Measurements from ENCODE around the gene ALS2.

DNA sequence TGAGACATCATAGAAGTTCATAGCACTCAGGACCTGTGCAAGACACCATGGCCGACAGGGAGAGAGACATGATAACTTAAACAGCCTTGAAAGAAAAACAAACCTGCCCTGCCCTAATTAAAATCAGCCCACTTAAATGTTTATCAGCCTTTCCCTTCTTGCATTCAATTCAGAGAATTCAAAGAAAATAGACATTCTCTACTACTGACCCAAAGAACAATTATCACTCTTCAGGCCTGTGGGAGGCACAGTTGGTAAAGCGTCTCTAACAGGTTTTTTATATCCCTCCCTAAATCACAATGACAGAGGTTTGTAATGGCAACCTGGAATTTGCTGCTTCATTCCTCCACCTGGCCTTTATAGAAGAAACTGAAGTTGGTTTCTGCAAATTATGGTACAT, 27.3 kb upstream of the ALS2 start:
- TF ChIP-seq POLR2AphosphoS5 (IDR thresholded peaks at IDR 0.05), result no peak
- TF ChIP-seq, protein P1, sequence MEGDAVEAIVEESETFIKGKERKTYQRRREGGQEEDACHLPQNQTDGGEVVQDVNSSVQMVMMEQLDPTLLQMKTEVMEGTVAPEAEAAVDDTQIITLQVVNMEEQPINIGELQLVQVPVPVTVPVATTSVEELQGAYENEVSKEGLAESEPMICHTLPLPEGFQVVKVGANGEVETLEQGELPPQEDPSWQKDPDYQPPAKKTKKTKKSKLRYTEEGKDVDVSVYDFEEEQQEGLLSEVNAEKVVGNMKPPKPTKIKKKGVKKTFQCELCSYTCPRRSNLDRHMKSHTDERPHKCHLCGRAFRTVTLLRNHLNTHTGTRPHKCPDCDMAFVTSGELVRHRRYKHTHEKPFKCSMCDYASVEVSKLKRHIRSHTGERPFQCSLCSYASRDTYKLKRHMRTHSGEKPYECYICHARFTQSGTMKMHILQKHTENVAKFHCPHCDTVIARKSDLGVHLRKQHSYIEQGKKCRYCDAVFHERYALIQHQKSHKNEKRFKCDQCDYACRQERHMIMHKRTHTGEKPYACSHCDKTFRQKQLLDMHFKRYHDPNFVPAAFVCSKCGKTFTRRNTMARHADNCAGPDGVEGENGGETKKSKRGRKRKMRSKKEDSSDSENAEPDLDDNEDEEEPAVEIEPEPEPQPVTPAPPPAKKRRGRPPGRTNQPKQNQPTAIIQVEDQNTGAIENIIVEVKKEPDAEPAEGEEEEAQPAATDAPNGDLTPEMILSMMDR (IDR thresholded peaks at IDR 0.05), result no peak

Data from stomach (tissue), 4 donors.